Measurements from ENCODE around the gene SOWAHC. TPM values are rescaled to one million over a fixed set of nuclear protein-coding genes. Genes with fewer than 3 reads are reported as not detected.

SOWAHC gene
- total RNA-seq, 4 donors from 2014 or later: 8.3 to 24.2 (median 17.2) TPM

DNA sequence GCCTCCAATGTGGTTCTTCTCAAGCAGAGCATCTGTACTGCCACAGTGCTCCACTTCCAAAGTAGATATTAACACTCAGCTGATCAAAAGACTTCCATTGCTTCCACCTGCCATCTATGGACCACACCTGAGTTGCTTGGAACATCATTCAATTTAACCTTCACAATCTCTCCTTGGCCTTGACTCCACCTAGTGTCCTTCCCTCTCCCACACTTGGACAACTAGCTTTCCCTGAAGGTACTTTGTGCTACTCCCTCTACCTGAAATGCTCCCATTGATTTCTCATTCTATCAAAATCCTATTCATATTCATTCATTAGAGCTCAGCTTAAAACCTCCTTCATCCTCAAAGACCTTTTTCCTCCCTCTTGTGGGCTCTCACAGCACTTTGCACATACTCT, 48.7 kb downstream of the SOWAHC start:
- Histone ChIP-seq H3K27ac (no peak overlapping the region), H3K9me3 (no peaks in the 10 kb centered on the region), H3K36me3 (no peaks in the 10 kb centered on the region), H3K27me3 (no peaks in the 10 kb centered on the region), H3K4me1 (no peaks in the 10 kb centered on the region), H3K4me3 (no peak overlapping the region)
- TF ChIP-seq POLR2A (IDR thresholded peaks at IDR 0.05): no peak
- TF ChIP-seq, protein P1, sequence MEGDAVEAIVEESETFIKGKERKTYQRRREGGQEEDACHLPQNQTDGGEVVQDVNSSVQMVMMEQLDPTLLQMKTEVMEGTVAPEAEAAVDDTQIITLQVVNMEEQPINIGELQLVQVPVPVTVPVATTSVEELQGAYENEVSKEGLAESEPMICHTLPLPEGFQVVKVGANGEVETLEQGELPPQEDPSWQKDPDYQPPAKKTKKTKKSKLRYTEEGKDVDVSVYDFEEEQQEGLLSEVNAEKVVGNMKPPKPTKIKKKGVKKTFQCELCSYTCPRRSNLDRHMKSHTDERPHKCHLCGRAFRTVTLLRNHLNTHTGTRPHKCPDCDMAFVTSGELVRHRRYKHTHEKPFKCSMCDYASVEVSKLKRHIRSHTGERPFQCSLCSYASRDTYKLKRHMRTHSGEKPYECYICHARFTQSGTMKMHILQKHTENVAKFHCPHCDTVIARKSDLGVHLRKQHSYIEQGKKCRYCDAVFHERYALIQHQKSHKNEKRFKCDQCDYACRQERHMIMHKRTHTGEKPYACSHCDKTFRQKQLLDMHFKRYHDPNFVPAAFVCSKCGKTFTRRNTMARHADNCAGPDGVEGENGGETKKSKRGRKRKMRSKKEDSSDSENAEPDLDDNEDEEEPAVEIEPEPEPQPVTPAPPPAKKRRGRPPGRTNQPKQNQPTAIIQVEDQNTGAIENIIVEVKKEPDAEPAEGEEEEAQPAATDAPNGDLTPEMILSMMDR (IDR thresholded peaks at IDR 0.05): peak in 3 of 6 experiments; percentile 36 to 47 (median 40)
- DNase-seq: peak in 1 of 3 donors; percentile 45

DNA sequence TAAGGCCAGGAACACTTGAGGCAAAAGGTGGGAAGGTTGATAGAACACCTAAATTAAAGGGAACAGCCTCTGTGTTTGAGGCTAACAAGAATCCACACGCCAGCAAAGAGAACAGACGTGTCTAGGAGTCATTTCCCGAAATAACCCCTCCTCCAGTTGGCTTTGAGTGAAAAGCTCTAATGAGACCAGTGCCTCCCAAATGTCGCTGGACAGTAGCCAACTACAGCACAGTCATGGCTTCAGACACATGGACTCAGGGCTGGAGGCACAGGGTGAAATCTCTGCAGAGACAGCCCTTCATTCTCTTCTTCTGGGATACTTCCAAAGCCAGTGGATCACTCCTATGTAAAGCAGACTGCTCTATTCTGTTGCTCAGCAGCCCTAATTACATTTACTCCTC, 49.6 kb downstream of the SOWAHC start:
- no peak for TF ChIP-seq POLR2A (IDR thresholded peaks at IDR 0.05)
- TF ChIP-seq, protein P1 (IDR thresholded peaks at IDR 0.05): no peak
- no peak overlapping the region for H3K27ac ChIP-seq
- DNase-seq: peak in 1 of 3 donors; percentile 47
- H3K4me1 ChIP-seq: no peaks in the 10 kb centered on the region
- no peaks in the 10 kb centered on the region for H3K36me3 ChIP-seq
- H3K9me3 ChIP-seq: no peaks in the 10 kb centered on the region
- H3K27me3 ChIP-seq: no peaks in the 10 kb centered on the region
- H3K4me3 ChIP-seq: no peak overlapping the region

- Histone ChIP-seq H3K27ac (no peak overlapping the region), H3K36me3 (no peaks in the 10 kb centered on the region), H3K4me1 (no peaks in the 10 kb centered on the region), H3K9me3 (no peaks in the 10 kb centered on the region), H3K4me3 (no peak overlapping the region), H3K27me3 (no peaks in the 10 kb centered on the region)
- TF ChIP-seq, protein P1 (IDR thresholded peaks at IDR 0.05): no peak
- no peak for TF ChIP-seq POLR2A (IDR thresholded peaks at IDR 0.05)
- no peak for DNase-seq
Observed at GRCh38 chr2:109666466-109666865, 52.3 kb downstream of the SOWAHC start.

Other genes starting within 250 kb of the SOWAHC start
- gene SEPTIN10, start 398 bp upstream of the SOWAHC start, total RNA-seq: 10 to 100 TPM; 22.3 to 55.2 (median 53.1) TPM
- 10 to 100 TPM; 23.1 to 50.1 (median 32.7) TPM for gene RGPD5, start 179.9 kb downstream of the SOWAHC start, total RNA-seq

Measured in Peyer's patch (tissue), 4 donors.